MCF 10A (cell line): ENCODE data around the gene MRPL28. TPM values are rescaled to one million over a fixed set of nuclear protein-coding genes. Genes with fewer than 3 reads are reported as not detected.

ENCODE experiments used
- BruUV-seq: library from RNA; stranded (reverse); fragments of 400-500 nt; replicated peaks from 2 replicates; lab custom pipeline; 2021; lab: Mats Ljungman, UMichigan
- CTCF ChIA-PET: fragments of 300-600 bp; sonication (Branson Sonifier 250); formaldehyde crosslinking; extraction: SDS; loops from one replicate; lab custom pipeline; 2021; ENCODE audit warnings: antibody characterized with exemption, inconsistent platforms; lab: Yijun Ruan, JAX
- POLR2A ChIA-PET: fragments of 300-600, 350-650 bp; sonication (Branson Sonifier 250); formaldehyde crosslinking; extraction: SDS; loops from one replicate; lab custom pipeline; 2020; ENCODE audit warnings: antibody characterized with exemption, inconsistent platforms; lab: Yijun Ruan, JAX
- DNase-seq: peaks from one replicate; pipeline ENCODE4 v3.0.0-alpha.2; 2018; ENCODE audit not compliant: unreplicated experiment
- H3K27ac Mint-ChIP-seq: one replicate; pipeline ENCODE4 v1.8.0; 2022; ENCODE audit warnings: mild to moderate bottlenecking, low read depth, mixed read lengths; ENCODE audit not compliant: unreplicated experiment
- H3K27me3 Mint-ChIP-seq: one replicate; pipeline ENCODE4 v1.8.0; 2022; ENCODE audit warnings: mixed read lengths; ENCODE audit not compliant: insufficient read depth, unreplicated experiment
- H3K36me3 Mint-ChIP-seq: one replicate; pipeline ENCODE4 v1.8.0; 2022; ENCODE audit warnings: mild to moderate bottlenecking, moderate library complexity, mixed read lengths; ENCODE audit not compliant: insufficient read depth, unreplicated experiment
- H3K4me1 Mint-ChIP-seq: one replicate; pipeline ENCODE4 v1.8.0; 2022; ENCODE audit warnings: mixed read lengths; ENCODE audit not compliant: insufficient read depth, unreplicated experiment
- H3K4me3 Mint-ChIP-seq: one replicate; pipeline ENCODE4 v1.8.0; 2022; ENCODE audit warnings: mild to moderate bottlenecking, moderate library complexity, mixed read lengths; ENCODE audit not compliant: unreplicated experiment
- H3K9me3 Mint-ChIP-seq: one replicate; pipeline ENCODE4 v1.8.0; 2022; ENCODE audit warnings: mixed read lengths; ENCODE audit not compliant: unreplicated experiment
- intact Hi-C: fragments of 100-400 bp; cut with micrococcal nuclease; formaldehyde crosslinking; loops from 2 replicates; pipeline ENCODE4 v1.14.1; 2022
- total RNA-seq: library from RNA; stranded (reverse); gene quantifications from 2 replicates; pipeline ENCODE4 v1.2.3, GENCODE V29; 2022
- TF ChIP-seq, protein P1 (sequence below): fragments of 200-600 bp; IDR thresholded peaks from one replicate; pipeline ENCODE4 v1.8.0; 2022; ENCODE audit warnings: antibody characterized with exemption, mild to moderate bottlenecking; ENCODE audit not compliant: unreplicated experiment

MRPL28 gene
- total RNA-seq, 1 experiment from 2014 or later = 105 TPM

DNA sequence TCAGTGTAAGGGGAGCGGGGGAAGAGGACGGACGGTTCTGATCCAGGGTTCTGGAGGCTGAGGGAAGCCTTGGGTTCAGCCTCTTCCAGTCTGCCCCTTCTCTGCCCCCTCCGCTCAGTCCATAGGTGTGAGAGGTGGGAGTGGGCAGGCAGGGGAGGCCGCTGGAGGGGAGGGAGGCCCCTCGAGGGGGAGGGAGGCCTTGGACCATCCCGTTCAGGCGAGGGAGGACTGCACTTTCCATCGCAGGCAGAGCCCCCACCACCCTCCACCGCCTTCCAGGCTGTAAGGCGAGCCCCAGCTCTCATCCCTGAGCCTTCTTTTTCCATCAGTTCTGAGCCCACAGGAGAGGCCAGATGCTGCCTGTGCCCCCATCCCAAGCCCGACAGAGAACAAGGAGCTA lies 13.6 kb downstream of the MRPL28 start:
- Mint-ChIP-seq H3K27ac (no peak overlapping the region), H3K9me3 (no peaks in the 10 kb centered on the region), H3K36me3 (no peaks in the 10 kb centered on the region), H3K4me1 (peaks cover 6% of the 10 kb centered on the region), H3K4me3 (no peak overlapping the region), H3K27me3 (no peaks in the 10 kb centered on the region)
- DNase-seq = no peak
- no TSS peak for BruUV-seq
- POLR2A ChIA-PET = no interaction called here
- CTCF ChIA-PET = interaction anchor here (0.6 to 1.9 kb wide), 3 partner anchors 10 to 296 kb away, joined by 4 to 5 read pairs (median 4); no protein-coding TSS in a partner anchor
- TF ChIP-seq, protein P1, sequence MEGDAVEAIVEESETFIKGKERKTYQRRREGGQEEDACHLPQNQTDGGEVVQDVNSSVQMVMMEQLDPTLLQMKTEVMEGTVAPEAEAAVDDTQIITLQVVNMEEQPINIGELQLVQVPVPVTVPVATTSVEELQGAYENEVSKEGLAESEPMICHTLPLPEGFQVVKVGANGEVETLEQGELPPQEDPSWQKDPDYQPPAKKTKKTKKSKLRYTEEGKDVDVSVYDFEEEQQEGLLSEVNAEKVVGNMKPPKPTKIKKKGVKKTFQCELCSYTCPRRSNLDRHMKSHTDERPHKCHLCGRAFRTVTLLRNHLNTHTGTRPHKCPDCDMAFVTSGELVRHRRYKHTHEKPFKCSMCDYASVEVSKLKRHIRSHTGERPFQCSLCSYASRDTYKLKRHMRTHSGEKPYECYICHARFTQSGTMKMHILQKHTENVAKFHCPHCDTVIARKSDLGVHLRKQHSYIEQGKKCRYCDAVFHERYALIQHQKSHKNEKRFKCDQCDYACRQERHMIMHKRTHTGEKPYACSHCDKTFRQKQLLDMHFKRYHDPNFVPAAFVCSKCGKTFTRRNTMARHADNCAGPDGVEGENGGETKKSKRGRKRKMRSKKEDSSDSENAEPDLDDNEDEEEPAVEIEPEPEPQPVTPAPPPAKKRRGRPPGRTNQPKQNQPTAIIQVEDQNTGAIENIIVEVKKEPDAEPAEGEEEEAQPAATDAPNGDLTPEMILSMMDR = no peak
- intact Hi-C loops = no loop called here

DNA sequence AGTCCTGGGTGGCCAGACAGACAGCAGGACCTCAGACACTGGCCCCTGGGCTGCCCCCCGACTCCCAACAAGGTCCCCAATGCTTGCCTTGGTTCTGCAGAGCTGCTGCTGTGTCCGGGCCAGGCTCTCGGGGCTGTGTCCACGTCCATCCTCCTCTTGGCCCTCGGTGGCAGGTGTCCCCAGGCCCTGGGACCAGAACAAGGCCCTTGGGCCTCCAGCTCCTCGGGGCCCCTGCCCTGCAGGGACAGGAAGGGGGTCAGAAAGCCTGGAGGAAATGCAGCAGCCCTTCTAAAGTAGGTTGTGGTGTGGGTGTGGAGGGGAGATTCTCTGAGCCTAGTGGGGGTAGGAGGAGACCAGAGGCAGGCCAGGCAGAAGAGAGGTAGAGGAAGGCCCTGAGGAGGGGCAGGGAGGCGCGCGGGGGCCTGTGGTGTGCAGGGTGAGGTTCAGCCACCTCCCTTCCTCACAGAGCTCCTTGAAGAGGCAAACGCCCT lies 15.3 kb downstream of the MRPL28 start:
- TF ChIP-seq, protein P1 = no peak
- no TSS peak for BruUV-seq

DNA sequence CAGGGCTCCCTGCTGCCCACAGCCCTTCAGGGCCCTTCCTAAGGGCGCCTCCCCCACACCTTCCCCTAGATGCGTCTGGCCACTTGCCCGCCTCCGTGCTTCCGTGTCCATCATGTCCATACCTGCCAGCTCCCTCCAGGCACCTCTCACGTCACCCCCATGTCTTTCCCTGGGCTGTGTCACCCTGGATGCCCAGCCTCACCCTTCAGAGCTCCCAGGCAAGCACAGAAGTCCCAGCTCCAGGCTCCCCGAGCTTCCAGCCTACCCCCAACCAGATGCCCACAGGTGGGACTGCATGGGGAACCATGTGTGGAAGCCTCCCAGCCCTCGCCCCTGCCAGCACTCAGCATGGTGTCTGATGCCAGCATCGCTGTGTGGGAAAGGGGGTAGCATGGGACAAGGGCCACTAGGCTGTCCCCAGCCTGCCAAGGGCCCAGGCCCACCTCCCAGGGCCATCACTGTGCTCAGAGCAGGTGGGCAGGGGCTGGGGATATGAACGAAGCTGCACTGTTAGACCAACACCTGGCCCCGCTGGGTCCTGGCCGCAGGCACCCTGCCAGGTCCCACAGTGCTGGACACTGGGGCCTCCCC lies 16.0 kb downstream of the MRPL28 start:
- intact Hi-C loops = no loop called here
- peaks cover 10% of the 10 kb centered on the region for H3K36me3 Mint-ChIP-seq
- TF ChIP-seq, protein P1 = no peak
- no peaks in the 10 kb centered on the region for H3K27me3 Mint-ChIP-seq
- H3K4me1 Mint-ChIP-seq = peaks cover 6% of the 10 kb centered on the region
- CTCF ChIA-PET = interaction anchor here (0.6 to 1.7 kb wide), 2 partner anchors 258 to 289 kb away, joined by 3 to 5 read pairs; no protein-coding TSS in a partner anchor
- DNase-seq = peak; percentile 90
- no TSS peak for BruUV-seq
- H3K9me3 Mint-ChIP-seq = no peaks in the 10 kb centered on the region
- POLR2A ChIA-PET = interaction anchor here (0.6 to 1.6 kb wide), 4 partner anchors 8 to 126 kb away, joined by 3 to 8 read pairs (median 6); partner anchors contain the start of genes DECR2 and FAM234A
- H3K4me3 Mint-ChIP-seq = peak overlapping the region; percentile 26
- no peak overlapping the region for H3K27ac Mint-ChIP-seq

More for the DNA sequence above, 15.3 kb downstream of the MRPL28 start:
- H3K9me3 Mint-ChIP-seq = no peaks in the 10 kb centered on the region
- peaks cover 6% of the 10 kb centered on the region for H3K4me1 Mint-ChIP-seq
- H3K27ac Mint-ChIP-seq = no peak overlapping the region
- ChIA-PET CTCF (interaction anchor here (0.6 to 1.9 kb wide), 5 partner anchors 11 to 289 kb away, joined by 3 to 5 read pairs (median 3); no protein-coding TSS in a partner anchor), POLR2A (interaction anchor here (0.6 to 1.6 kb wide), 4 partner anchors 7 to 120 kb away, joined by 3 to 8 read pairs (median 5); partner anchors contain the start of genes DECR2, FAM234A and MRPL28)
- intact Hi-C loops = no loop called here
- no peaks in the 10 kb centered on the region for H3K27me3 Mint-ChIP-seq
- no peak overlapping the region for H3K4me3 Mint-ChIP-seq
- DNase-seq = no peak
- peaks cover 8% of the 10 kb centered on the region for H3K36me3 Mint-ChIP-seq
